ELR (cell line): ENCODE results near the gene KLKB1.

Experiments used
- DNase-seq: peaks from one replicate; pipeline ENCODE4 v3.0.0-alpha.2; 2015; ENCODE audit warnings: low read depth

KLKB1 gene

DNA sequence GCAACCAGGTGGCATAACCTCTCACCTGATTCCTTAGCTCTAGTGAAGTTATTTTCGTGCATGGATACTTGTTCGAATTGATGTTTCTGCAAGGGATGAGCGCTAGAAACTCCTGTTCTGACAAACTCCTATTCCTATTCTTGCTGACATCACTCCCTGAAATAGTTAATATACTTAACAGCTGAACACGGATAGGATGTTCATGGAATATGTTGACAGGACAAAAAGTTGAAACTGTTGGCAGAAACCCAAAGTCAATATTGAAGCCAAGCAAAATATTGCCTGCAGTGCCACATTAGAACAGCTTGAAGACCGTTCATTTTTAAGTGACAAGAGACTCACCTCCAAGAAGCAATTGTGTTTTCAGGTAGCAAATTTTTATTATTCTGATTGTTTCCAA is at the start of gene KLKB1:
KLKB1 (plus strand) TSS at position 287 of the 400 bp plus-strand sequence. CDS start 689 bp downstream, outside the sequence.
- DNase-seq = no peak

DNA sequence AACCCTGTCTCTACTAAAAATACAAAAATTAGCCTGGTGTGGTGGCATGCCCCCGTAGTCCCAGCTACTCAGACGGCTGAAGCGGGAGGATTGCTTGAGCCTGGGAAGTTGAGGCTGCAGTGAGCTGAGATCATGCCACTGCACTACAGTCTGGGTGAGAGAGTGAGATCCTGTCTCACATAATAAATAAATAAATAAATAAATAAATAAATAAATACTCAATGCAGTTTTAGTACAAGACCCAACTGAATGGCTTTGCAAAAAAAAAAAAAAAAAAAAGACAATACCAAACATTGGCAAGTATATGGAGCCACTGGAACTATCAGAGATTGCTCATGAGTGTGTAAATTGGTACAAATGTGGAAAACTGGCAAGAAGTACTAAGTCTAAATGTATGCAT is 39.2 kb upstream of the KLKB1 start:
- DNase-seq = no peak

DNA sequence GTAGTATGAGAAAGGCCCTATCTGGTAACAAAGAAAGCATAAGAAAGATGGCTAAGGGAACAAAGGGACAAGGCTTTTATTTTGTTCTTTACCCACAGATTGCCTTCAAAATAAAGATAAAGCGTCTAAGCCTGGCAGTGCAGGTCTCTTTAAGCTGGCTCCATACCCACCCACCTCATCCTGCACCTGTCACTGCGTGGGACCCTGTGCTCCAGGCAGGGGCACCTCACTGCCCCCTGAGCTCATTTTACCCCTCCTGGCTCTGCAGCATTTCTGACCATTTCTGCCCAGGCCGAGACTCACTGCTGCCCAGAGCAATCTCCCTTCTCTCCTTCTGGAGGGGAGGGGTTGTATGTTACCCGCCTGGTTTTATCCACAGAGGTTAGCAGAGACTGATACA is 37.7 kb upstream of the KLKB1 start:
- no peak for DNase-seq

DNA sequence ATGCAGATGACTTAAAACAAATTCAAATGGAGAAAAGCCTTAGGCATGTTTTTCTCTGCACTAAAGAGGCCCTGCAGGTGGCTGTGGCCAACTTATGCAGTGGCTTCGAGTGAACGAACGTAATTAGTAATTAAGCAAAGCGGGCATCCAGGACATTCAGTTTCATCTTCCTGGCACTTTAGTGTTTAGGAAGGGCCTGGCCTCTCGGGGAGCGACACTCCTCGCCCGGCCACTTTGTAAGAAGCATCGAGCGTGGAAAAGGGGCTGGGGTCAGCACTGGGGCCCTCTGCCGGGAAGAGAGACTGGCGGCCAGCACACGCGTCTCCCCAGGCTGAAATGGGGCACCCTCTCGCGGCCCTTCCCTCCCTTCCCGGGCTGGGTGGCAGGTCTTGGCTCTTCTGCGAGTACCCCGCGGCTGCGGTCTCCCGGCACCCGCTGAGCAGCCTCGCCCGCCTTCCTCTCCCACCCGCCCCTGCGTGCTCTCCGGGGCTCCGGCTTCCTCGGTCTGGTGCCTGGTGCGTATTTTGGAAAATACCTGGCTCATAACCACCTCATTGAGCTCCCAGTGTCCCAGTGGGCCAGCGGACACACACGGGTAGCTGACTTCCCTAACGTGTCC is 36.6 kb upstream of the KLKB1 start:
- peak; percentile 46 for DNase-seq

DNA sequence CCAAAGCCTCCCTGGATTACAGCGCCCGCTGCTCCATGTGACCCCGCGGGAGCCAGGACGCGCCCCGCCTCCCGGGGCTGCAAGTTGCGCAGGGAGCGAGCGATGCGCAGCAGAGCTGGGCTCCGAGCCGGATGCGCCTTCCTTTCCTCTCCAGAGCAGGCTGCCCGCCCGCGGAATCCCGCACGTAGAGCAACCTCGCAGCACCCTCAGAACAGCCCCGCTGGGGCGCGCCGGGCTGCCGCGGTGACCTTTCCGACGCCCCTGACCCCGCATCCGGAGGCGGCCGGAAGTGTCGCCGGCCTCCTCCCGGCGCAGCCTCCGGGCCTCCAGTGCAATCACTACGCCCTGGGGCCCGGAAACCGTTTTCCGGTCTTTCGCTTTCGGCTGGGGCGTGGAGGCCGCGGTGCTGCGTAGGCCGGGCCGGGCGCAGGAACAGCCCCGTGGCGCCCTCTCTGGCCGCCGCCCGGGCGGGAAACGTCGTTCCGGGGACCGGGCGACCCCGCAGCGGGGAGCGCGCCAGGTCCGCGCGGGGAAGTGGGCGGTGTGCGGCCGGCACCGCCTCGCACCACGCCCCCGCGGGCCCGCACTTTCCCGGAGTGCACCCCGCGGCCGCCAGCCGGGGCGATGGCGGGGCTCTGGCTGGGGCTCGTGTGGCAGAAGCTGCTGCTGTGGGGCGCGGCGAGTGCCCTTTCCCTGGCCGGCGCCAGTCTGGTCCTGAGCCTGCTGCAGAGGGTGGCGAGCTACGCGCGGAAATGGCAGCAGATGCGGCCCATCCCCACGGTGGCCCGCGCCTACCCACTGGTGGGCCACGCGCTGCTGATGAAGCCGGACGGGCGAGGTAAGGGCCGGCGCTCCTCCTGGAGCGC is 35.9 kb upstream of the KLKB1 start, which contains the start of gene CYP4V2:
CYP4V2 (plus strand) TSS at position 368 of the 866 bp plus-strand sequence; CDS start at position 625, 257 bp downstream.
- DNase-seq = peak; percentile 82

DNA sequence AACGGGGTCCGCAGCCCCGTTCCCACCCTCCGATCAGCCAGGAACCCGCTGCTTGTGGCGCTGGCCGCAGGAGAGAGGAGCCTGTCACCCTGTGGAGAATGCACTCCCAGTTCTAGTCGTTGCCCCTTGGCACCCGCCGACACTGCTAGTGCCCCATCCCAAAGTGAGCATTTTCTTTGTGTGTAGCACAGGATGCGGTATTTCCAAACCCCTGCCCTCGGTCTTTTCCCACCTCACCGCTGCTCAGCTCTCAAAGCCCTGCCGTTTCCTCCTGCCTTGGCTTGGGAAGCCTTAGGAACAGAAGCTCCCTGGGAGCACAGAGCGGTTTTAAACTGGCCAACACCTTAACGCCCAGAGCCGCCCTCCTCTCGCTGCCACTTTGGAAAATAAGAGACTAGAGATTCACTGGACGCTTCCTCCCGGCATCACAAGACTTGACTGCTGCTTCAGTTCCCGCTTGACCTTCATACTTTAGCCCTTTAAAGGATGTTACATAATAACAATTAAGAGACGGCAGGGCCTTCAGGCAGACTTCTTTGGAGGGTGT is 35.2 kb upstream of the KLKB1 start:
- DNase-seq = peak; percentile 49

DNA sequence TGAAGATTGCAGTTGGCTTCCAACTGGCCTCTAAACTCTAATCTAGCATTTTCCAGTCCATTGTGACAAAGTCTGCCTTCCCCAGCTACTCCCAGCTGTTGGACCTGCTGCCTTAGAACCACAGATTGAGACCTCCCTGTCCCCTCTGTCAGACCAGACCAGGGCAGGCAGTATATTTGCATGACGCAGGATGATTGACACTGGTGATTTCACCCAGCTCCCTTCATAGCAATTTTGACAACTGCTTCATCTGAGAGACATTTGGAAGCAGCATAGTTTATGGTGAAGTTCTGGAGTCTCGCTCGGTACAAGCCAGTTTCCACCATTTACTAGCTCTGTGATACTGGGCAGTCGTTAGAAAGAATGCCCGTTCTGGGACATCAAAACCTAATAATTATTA is 33.5 kb upstream of the KLKB1 start:
- DNase-seq = no peak

DNA sequence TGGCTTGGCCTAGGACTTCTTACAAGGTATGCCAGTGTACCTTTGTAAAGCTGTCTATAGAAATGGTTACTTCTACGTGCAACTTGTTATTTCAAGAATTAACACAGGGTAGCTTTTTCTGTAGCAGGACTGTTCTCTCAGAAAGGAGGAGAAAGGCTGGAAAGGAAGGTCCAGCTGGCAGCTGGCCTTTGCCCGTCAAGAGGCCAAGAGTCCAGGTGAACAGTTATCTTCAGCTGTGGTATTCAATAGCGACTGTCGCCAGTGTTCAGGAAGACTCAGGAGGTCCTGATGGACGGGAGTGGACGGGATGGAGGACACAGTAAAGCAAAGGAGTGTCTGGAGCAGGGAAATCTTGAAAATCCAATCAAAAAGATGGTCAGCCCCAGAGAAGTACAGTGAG is 31.2 kb upstream of the KLKB1 start:
- DNase-seq = no peak

DNA sequence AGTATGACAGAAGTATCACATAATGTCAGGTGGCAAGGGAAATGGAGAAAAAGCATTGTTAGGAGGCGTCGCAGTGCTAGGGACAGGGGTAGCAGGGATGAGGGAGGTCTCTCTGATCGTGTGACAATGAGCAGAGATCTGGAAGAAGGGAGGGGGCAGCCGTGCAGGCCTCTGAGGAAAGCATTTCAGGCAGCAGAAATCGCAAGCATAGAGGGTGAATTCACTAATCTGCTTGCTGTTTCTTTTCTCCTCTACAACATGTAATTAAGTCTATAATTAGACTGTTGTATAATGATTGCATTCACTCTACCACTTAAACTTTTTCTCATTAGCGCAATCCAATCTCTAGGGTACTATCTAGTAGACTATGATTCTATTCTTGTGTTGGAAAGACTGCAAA is 26.8 kb upstream of the KLKB1 start:
- no peak for DNase-seq

DNA sequence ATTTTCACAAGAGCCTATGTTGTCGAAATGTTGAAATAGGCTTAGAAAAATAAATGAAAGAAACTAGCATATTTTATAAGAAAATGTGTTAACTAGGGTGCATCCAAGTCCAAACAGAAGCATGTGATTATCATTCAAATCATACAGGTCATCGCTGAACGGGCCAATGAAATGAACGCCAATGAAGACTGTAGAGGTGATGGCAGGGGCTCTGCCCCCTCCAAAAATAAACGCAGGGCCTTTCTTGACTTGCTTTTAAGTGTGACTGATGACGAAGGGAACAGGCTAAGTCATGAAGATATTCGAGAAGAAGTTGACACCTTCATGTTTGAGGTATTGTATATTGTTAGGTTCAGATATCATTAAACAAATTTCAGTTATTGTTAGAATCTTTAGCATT is 26.3 kb upstream of the KLKB1 start:
- no peak for DNase-seq

DNA sequence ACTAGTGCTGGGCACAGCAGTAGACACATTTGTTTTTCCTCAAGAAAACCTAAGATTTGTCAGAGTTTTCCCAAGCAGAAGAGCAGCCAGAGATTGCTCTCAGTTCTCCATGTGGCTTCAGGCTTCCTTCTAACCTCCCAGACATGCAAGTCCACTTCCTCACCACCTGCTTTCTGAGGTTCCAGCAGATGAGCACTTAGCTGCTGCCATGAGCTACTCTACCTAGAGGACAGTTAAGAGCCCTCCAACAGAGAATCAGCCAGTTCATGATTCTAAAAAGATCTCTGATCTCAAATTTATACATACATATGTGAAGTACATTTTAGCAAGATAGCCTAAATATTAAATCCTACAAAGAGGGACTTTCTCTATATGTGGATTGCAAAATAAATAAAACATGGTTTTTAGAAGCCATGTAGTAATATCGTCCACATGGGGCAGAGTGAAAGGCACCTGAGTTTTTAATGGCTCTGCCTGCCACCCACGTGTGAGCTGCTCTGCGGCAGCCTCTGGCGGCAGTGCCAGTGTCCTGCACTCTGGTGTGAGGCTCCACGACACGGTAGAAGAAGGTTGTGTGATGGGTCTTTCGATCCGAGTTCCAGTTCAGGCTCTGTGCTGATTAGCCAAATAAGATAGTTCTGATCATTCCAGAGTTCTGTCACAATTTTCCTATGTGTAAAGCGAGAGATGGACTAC is 25.6 kb upstream of the KLKB1 start:
- DNase-seq = peak; percentile 34

DNA sequence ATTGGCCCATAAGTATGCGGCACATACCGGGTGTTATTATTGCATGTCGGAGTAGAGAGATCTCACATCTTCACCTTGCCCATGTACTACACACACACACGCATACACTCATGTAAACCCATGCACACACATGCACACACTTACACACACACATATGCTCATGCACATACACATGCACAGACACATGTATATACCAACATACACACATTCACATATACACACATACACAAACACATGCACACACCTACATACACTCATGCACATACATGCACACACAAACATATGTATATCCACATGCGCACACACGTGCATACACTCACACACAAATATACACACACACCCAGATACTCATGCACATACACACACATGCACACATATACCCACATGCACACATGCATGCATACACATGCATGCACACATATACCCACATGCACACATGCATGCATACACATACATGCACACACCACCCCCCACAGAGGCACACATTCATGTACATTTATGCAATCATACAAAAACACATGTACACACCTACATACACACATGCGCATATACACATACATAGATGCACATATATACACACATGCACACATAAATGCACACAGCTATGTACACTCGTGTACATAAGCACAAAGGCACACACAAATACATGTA is 24.7 kb upstream of the KLKB1 start:
- DNase-seq = no peak

DNA sequence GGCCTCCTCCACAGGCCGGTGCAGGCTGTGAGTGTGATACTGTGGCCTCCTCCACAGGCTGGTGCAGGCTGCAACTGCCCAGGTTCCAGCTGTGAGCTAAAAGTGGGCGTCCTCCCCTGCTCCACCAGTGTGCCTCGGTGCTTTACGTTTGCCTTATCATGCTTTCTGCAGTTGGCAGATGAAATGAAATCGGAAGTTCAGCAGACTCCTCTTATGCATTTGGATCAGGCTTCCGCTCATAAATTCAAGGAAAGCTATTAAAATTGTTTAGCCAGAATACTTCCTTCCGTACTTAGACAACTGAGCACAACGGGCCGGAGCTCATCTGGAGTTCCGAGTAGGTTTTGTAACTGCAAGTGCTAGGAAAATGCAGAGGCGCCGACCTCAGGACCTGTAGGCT is 23.9 kb upstream of the KLKB1 start:
- no peak for DNase-seq

DNA sequence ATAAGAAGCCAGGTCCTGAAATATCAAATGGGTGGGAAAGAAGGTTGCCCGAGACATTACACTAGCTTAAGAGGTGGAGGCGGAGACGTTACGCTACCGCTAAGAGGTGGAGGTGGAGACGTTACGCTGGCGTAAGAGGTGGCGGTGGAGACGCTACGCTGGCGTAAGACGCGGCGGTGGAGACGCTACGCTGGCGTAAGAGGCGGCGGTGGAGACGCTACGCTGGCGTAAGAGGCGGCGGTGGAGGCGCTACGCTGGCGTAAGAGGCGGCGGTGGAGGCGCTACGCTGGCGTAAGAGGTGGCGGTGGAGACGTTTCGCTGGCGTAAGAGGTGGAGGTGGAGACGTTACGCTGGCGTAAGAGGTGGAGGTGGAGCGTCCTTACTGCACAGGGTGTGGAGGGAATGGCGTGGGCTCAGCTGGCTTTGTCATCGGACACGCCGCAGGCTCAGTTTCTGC is 23.2 kb upstream of the KLKB1 start:
- no peak for DNase-seq

DNA sequence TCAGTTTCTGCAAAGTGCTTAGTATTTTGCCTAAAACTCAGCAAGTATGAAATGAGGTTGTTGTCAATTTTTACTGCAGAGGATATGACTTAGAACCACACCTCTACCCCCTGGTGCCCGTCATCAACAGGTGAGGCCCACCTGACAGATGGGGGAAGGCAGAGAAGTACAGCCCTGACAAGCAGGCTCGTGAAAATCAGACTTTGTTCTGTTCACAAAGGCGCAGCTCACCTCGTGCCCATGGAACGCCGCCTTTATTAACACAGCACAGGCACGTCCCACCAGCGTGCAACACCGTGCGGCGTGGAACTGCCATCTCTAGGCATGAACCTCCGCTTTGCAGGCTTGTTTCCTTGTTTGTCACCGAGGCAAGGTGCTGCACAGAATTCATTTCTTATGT is 22.6 kb upstream of the KLKB1 start:
- no peak for DNase-seq

DNA sequence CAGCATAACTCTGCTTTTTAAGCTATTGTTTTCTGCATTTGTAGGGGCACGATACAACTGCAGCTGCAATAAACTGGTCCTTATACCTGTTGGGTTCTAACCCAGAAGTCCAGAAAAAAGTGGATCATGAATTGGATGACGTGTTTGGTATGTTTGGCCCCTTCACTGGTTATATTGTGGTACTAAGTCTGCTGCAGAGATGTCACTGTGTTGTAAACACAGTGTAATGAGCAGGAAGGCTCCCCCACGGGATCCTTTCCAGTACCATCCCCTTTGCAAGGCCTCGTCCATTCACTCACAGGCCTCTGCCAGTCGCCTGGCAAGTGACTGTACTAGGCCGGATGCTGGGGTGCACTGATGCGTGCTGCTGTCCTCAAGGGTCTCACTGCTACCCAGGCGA is 22.2 kb upstream of the KLKB1 start:
- DNase-seq = no peak

DNA sequence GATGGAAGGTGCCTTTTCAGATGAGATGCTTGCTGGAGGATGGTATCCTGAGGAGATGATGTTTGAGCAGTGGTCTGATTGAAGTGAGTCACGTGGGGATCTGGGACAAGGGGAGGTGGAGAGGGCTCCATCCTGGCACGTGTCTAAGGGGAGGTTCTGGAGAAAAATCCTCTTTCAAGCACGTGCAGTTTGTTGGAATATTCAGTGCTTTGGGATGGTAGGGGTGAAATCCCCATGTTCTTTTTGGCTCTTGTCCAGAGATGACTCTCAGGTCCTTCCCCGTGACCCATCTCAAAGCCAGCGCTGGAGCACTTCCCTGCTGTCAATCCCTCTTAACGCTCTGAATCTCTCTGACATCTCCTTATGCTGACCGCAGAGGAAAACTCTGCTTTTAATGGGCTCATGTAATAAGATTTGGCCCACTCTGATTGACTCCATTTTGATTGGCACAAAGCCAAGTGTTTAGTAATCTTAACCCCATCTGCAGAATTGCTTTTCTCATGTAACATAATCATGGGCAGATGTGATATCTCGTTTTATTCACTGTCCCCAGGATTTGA is 10.8 kb upstream of the KLKB1 start:
- no peak for DNase-seq

DNA sequence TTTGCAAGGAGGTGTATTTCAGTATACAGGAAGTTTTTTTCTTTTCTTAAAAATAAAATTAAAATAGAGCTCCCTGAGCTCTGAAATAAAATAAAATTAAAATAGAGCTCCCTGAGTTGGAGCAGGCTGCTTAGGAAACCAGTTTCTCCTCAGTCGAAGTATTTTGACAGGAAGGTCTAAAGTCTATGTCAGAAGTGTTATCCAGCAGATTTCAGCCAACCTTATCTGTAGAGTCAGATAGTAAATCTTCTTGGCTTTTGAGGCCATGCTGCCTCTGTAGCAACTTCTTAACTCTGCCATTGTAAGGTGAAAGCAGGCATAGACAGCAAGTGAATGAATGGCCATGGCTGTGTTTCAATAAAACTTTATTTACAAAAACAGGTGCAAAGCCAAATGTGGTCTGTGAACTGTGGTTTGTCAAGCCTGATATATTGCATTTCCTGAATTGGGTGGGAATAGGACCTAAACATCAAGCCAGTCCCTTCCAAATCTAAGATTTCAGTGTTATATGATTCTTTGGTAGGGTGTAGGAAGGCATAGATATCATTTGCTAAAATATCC is 9.5 kb upstream of the KLKB1 start:
- DNase-seq = no peak

DNA sequence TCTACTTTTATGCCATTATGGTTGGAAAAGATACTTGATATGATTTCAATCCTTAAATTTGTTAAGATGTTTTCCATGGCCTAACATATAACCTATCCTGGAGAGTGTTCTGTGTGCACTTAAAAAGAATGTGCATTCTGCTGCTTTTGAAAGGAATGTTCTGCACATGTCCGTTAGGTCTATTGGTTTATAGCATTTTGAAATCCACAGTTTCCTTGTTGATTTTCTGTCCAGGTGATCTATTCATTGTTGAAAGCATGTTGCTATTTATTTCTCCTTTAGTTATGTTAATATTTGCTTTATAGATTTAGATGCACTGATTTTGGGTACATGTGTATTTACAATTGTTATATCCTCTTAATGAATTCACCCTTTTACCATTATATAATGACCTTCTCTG is 5.7 kb upstream of the KLKB1 start:
- no peak for DNase-seq

DNA sequence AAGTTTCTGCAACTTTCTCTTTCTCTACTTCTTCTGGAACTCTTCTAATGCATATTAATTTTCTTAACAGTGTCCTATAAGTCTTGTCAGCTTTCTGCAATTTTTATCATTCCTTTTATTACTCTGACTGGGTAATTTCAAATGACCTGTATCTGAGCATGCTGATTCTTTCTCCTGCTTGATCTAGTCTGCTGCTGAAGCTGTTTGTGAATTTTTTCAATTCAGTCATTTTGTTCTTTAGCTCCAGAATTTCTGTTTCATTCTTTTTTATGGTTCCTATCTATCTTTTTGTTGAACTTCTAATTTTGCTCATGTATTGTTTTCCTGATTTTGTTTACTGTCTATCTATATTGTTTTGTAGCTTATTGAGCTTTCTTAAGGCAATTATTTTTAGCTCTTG is 1.5 kb upstream of the KLKB1 start:
- no peak for DNase-seq

DNA sequence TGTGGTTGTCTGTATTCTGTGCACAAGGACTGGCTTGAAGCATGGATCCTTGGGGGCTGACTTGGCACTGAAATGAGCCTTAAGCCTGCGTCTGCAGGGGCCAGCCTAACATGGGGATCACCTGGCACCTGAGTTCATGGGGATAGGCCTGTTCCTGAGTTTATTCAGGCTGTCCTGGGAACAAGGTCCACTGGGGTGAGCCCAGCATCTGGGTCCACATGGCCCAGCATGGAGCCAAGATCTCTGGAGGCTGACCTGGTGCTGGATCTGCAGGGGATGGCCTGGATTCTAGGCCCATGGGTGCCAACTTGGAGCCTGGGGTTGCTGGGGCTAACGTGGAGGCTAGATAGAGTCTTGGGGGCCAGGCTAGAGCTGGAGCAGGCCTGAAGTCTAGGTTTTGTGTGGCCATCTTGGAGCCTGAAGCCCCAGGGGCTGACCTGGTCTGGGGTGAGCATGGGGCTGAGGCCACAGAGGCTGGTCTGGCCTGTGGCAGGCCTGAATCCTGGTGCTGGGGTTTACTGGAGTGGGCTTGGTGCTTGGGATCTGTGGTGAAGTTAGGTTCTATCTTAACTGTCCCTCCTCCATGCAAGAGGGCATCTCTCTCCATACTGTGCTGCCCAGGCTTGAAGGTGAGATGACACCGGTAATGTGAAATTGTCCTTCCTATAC is 652 bp upstream of the KLKB1 start:
- no peak for DNase-seq
